ENCODE results near the gene CTPS1. TPM values are rescaled to one million over a fixed set of nuclear protein-coding genes. Genes with fewer than 3 reads are reported as not detected.

CTPS1 gene
- total and polyA plus RNA-seq, 2 of the 13 experiments (the other 11 are each of a cell fraction or from before 2014, with no cell fraction given), result 9.6 to 42.8 TPM

GRCh38 chr1:40939320-40940059 lies 40.0 kb upstream of the CTPS1 start (continued):
- TF ChIP-seq NCOA2 (CRISPR knock-in tag; IDR thresholded peaks at IDR 0.05), result peak; percentile 89
- TF ChIP-seq, protein P1, sequence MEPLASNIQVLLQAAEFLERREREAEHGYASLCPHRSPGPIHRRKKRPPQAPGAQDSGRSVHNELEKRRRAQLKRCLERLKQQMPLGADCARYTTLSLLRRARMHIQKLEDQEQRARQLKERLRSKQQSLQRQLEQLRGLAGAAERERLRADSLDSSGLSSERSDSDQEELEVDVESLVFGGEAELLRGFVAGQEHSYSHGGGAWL (CRISPR knock-in tag; IDR thresholded peaks at IDR 0.05), result peak; percentile 72; the same call in 1 of the 2 replicates
- TF ChIP-seq, protein P2, sequence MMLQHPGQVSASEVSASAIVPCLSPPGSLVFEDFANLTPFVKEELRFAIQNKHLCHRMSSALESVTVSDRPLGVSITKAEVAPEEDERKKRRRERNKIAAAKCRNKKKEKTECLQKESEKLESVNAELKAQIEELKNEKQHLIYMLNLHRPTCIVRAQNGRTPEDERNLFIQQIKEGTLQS (CRISPR knock-in tag; IDR thresholded peaks at IDR 0.05), result peak; percentile 71
- TF ChIP-seq ZNF256 (CRISPR knock-in tag; conservative IDR thresholded peaks at IDR 0.05), result 0 out of 2 replicates have a peak, but pooled peaks have one; percentile 45
- no peak for TF ChIP-seq ELF4 (CRISPR knock-in tag; IDR thresholded peaks at IDR 0.05; ENCODE audit: borderline replicate concordance)
- TF ChIP-seq MYC (CRISPR knock-in tag; IDR thresholded peaks at IDR 0.05; ENCODE audit: borderline replicate concordance), result peak; percentile 60; the same call in 1 of the 2 replicates
- peak; percentile 36; the same call in 1 of the 2 replicates for TF ChIP-seq RAD21 (CRISPR knock-in tag; IDR thresholded peaks at IDR 0.05)
- TF ChIP-seq NONO (IDR thresholded peaks at IDR 0.05), result no peak
- TF ChIP-seq NONO (CRISPR knock-in tag; conservative IDR thresholded peaks at IDR 0.05), result peak; percentile 58; the same call in 1 of the 2 replicates
- TF ChIP-seq MEF2D (CRISPR knock-in tag; IDR thresholded peaks at IDR 0.05), result no peak
- no peak for TF ChIP-seq SETDB1 (CRISPR knock-in tag; IDR thresholded peaks at IDR 0.05; ENCODE audit: borderline replicate concordance)
- TF ChIP-seq PHF21A (CRISPR knock-in tag; IDR thresholded peaks at IDR 0.05), result peak; percentile 78; the same call in 1 of the 2 replicates
- TF ChIP-seq, protein P3, sequence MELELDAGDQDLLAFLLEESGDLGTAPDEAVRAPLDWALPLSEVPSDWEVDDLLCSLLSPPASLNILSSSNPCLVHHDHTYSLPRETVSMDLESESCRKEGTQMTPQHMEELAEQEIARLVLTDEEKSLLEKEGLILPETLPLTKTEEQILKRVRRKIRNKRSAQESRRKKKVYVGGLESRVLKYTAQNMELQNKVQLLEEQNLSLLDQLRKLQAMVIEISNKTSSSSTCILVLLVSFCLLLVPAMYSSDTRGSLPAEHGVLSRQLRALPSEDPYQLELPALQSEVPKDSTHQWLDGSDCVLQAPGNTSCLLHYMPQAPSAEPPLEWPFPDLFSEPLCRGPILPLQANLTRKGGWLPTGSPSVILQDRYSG (CRISPR knock-in tag; IDR thresholded peaks at IDR 0.05), result no peak
- TF ChIP-seq ZNF605 (CRISPR knock-in tag; IDR thresholded peaks at IDR 0.05), result peak; percentile 54; the same call in 1 of the 2 replicates
- TF ChIP-seq ZNF713 (CRISPR knock-in tag; IDR thresholded peaks at IDR 0.05), result no peak
- no peak for TF ChIP-seq ZNF891 (CRISPR knock-in tag; IDR thresholded peaks at IDR 0.05)
- TF ChIP-seq, protein P4, sequence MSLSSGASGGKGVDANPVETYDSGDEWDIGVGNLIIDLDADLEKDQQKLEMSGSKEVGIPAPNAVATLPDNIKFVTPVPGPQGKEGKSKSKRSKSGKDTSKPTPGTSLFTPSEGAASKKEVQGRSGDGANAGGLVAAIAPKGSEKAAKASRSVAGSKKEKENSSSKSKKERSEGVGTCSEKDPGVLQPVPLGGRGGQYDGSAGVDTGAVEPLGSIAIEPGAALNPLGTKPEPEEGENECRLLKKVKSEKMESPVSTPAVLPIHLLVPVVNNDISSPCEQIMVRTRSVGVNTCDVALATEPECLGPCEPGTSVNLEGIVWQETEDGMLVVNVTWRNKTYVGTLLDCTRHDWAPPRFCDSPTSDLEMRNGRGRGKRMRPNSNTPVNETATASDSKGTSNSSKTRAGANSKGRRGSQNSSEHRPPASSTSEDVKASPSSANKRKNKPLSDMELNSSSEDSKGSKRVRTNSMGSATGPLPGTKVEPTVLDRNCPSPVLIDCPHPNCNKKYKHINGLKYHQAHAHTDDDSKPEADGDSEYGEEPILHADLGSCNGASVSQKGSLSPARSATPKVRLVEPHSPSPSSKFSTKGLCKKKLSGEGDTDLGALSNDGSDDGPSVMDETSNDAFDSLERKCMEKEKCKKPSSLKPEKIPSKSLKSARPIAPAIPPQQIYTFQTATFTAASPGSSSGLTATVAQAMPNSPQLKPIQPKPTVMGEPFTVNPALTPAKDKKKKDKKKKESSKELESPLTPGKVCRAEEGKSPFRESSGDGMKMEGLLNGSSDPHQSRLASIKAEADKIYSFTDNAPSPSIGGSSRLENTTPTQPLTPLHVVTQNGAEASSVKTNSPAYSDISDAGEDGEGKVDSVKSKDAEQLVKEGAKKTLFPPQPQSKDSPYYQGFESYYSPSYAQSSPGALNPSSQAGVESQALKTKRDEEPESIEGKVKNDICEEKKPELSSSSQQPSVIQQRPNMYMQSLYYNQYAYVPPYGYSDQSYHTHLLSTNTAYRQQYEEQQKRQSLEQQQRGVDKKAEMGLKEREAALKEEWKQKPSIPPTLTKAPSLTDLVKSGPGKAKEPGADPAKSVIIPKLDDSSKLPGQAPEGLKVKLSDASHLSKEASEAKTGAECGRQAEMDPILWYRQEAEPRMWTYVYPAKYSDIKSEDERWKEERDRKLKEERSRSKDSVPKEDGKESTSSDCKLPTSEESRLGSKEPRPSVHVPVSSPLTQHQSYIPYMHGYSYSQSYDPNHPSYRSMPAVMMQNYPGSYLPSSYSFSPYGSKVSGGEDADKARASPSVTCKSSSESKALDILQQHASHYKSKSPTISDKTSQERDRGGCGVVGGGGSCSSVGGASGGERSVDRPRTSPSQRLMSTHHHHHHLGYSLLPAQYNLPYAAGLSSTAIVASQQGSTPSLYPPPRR (CRISPR knock-in tag; IDR thresholded peaks at IDR 0.05; ENCODE audit: borderline replicate concordance), result 0 out of 2 replicates have a peak, but pooled peaks have one; percentile 56
- no peak for TF ChIP-seq ZBTB1 (CRISPR knock-in tag; IDR thresholded peaks at IDR 0.05; ENCODE audit: borderline replicate concordance)
- TF ChIP-seq, protein P5, sequence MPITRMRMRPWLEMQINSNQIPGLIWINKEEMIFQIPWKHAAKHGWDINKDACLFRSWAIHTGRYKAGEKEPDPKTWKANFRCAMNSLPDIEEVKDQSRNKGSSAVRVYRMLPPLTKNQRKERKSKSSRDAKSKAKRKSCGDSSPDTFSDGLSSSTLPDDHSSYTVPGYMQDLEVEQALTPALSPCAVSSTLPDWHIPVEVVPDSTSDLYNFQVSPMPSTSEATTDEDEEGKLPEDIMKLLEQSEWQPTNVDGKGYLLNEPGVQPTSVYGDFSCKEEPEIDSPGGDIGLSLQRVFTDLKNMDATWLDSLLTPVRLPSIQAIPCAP (CRISPR knock-in tag; IDR thresholded peaks at IDR 0.05; ENCODE audit: low read depth), result no peak
- TF ChIP-seq HES4 (CRISPR knock-in tag; IDR thresholded peaks at IDR 0.05; ENCODE audit: borderline replicate concordance), result no peak
- TF ChIP-seq, protein P6, sequence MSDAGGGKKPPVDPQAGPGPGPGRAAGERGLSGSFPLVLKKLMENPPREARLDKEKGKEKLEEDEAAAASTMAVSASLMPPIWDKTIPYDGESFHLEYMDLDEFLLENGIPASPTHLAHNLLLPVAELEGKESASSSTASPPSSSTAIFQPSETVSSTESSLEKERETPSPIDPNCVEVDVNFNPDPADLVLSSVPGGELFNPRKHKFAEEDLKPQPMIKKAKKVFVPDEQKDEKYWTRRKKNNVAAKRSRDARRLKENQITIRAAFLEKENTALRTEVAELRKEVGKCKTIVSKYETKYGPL (CRISPR knock-in tag; IDR thresholded peaks at IDR 0.05), result no peak
- no peak for TF ChIP-seq KAT2B (IDR thresholded peaks at IDR 0.05; ENCODE audit: borderline replicate concordance, low read depth, low read length)
